ENCODE measurements around the gene ZPBP2. TPM values are rescaled to one million over a fixed set of nuclear protein-coding genes. Genes with fewer than 3 reads are reported as not detected.

Gene ZPBP2
- total RNA-seq, 1 donor from 2014 or later = not detected

DNA sequence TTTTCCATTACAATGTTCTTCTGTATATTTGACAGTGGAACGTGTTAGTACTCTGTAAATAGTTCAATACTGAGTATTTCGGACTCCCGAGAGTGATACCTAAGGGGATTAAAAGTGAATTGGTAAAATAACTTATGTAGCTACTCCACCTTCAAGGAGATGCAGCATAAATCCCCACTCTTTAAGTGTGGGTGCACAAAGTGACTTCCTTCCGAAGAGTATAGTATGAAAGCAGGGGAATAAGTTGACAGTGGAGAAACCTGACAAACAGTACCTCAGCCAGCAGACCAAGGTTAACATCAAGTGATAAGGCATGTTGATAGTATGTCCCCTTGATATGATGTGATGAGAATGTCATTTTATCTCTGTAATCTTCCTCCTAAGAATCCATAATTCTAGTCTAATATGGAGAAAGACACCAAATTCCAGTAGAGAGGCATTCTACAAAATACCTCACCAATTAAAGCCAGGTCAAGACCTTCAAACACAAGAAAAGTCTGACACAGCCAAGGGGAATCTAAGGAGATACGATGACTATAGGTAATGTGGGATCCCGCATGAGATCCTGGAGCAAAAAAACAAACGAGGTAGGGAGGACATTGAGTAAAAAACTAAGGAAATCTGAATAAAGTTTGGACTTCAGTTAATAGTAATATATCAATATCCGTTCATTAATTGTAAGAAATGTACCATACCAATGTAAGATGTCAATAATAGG lies 1.8 kb upstream of the ZPBP2 start:
- DNase-seq (no peak), ATAC-seq (no peak)
- Histone ChIP-seq H3K27ac (no peak overlapping the region), H3K36me3 (no peaks in the 10 kb centered on the region), H3K4me3 (no peak overlapping the region), H3K27me3 (peaks cover 46% of the 10 kb centered on the region), H3K4me1 (peaks cover 11% of the 10 kb centered on the region), H3K9me3 (no peaks in the 10 kb centered on the region)
- intact Hi-C loops (cut with DNase I) = no loop called here
- TF ChIP-seq, protein P1, sequence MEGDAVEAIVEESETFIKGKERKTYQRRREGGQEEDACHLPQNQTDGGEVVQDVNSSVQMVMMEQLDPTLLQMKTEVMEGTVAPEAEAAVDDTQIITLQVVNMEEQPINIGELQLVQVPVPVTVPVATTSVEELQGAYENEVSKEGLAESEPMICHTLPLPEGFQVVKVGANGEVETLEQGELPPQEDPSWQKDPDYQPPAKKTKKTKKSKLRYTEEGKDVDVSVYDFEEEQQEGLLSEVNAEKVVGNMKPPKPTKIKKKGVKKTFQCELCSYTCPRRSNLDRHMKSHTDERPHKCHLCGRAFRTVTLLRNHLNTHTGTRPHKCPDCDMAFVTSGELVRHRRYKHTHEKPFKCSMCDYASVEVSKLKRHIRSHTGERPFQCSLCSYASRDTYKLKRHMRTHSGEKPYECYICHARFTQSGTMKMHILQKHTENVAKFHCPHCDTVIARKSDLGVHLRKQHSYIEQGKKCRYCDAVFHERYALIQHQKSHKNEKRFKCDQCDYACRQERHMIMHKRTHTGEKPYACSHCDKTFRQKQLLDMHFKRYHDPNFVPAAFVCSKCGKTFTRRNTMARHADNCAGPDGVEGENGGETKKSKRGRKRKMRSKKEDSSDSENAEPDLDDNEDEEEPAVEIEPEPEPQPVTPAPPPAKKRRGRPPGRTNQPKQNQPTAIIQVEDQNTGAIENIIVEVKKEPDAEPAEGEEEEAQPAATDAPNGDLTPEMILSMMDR (IDR thresholded peaks at IDR 0.05) = no peak

GRCh38 chr17:39867084-39867879 lies 720 bp upstream of the ZPBP2 start:
- peaks cover 11% of the 10 kb centered on the region for H3K4me1 ChIP-seq
- intact Hi-C loops (cut with DNase I) = no loop called here
- DNase-seq (no peak), ATAC-seq (no peak)
- no peaks in the 10 kb centered on the region for H3K9me3 ChIP-seq
- no peak overlapping the region for H3K27ac ChIP-seq
- H3K36me3 ChIP-seq = no peaks in the 10 kb centered on the region
- TF ChIP-seq, protein P1 (IDR thresholded peaks at IDR 0.05) = no peak
- H3K27me3 ChIP-seq = peaks cover 39% of the 10 kb centered on the region
- H3K4me3 ChIP-seq = no peak overlapping the region

DNA sequence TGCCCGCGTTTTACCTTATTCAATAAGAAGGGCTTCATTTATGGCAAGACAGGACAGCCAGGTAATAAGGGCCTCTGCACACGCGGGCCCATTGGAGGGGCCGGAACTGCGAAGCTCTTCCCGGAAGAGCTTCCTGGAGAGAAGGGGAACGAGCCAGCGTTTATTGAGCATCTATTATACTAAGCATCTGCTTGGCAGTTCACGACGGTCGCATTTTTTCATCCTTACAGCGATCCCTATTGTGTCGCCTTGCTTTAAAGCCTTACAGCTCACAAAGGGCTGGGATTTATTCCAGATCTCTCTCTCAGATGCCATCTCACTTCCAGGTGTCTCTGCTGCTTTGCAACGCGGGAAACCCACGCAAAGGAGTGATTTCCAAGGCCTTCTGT lies 546 bp downstream of the ZPBP2 start:
- no peaks in the 10 kb centered on the region for H3K36me3 ChIP-seq
- intact Hi-C loops (cut with DNase I) = no loop called here
- peaks cover 10% of the 10 kb centered on the region for H3K4me1 ChIP-seq
- TF ChIP-seq, protein P1 (IDR thresholded peaks at IDR 0.05) = no peak
- H3K9me3 ChIP-seq = no peaks in the 10 kb centered on the region
- ATAC-seq (no peak), DNase-seq (no peak)
- H3K4me3 ChIP-seq = no peak overlapping the region
- H3K27ac ChIP-seq = no peak overlapping the region
- peaks cover 28% of the 10 kb centered on the region for H3K27me3 ChIP-seq

- peaks cover 18% of the 10 kb centered on the region for H3K27me3 ChIP-seq
These were observed 2.8 kb downstream of the ZPBP2 start for GRCh38 chr17:39870776-39871175.

GRCh38 chr17:39871801-39872200 lies 3.8 kb downstream of the ZPBP2 start:
- H3K9me3 ChIP-seq = no peaks in the 10 kb centered on the region
- H3K36me3 ChIP-seq = no peaks in the 10 kb centered on the region
- H3K4me3 ChIP-seq = no peak overlapping the region
- intact Hi-C loops (cut with DNase I) = no loop called here
- no peak for DNase-seq
- TF ChIP-seq, protein P1 (IDR thresholded peaks at IDR 0.05) = no peak
- ATAC-seq = no peak
- no peaks in the 10 kb centered on the region for H3K4me1 ChIP-seq
- H3K27me3 ChIP-seq = peaks cover 18% of the 10 kb centered on the region
- no peak overlapping the region for H3K27ac ChIP-seq

More at GRCh38 chr17:39870776-39871175, 2.8 kb downstream of the ZPBP2 start:
- Histone ChIP-seq H3K4me1 (no peaks in the 10 kb centered on the region), H3K36me3 (no peaks in the 10 kb centered on the region), H3K9me3 (no peaks in the 10 kb centered on the region), H3K4me3 (no peak overlapping the region), H3K27ac (no peak overlapping the region)
- no peak for DNase-seq
- TF ChIP-seq, protein P1 (IDR thresholded peaks at IDR 0.05) = no peak
- intact Hi-C loops (cut with DNase I) = no loop called here
- no peak for ATAC-seq
